G401.6 (cell line): Measurements from ENCODE around the gene SLC7A5.

Experiments used
- FAIRE-seq: peaks from 2 replicates; lab custom pipeline; 2012; peaks lifted over from hg19 to GRCh38; lab: Jason Lieb, UNC

SLC7A5 gene

DNA sequence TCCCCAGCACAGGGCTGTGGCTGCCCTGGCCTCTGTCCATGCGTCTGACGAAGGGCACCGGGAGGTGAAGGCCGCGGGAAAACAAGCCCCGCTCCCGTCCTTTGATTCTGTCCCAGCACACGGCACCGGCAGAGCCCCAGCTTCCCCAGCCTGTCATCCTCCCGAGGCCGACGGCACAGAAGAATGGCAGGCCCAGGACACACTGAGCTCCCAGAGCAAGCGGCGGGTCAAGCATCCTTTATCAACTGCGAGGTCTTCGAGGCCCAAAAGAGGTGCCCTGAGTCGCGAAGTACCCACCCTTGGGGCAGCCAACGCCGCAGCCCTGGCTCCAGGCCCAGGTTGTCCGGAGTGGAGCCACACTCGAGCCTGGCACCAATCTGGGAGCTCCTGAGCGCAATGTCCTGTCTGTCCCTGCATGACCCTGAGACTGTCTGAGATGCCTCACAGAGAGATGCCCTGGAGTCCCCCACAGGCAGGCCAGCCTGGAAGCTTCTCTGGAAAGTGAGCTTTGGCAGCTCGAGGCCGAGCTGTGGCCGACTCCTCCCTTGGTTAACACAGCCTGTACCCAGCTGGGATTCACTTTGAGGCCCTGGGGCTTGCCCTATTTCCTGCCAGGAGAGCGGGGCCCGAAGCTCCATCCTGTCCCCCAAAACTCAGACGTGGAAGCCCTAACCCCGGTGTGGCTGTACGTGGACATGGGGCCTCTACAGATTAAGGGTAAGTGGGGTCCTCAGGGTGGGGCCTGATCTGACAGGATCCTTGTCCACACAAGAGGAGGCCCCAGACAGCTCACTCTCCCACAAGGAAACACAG lies 23.3 kb downstream of the SLC7A5 start:
- no peak for FAIRE-seq

DNA sequence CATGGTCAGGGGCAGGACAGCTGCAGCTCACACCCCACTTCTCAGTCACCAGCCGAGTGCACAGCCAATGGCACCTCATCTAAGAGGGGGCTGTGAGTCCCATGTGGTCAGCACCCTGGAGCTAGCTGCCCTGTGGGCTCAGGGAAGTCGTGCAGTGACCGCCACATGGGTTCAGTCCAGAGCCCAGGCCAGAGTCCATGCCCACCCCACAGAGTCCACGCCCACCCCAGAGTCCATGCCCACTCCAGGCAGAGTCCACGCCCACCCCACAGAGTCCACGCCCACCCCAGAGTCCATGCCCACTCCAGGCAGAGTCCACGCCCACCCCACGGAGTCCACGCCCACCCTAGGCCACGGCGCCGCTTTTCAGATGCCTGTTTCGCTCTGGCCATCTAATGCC lies 24.1 kb downstream of the SLC7A5 start:
- no peak for FAIRE-seq

- no peak for FAIRE-seq
These were observed 24.5 kb downstream of the SLC7A5 start for GRCh38 chr16:87844809-87845208.

DNA sequence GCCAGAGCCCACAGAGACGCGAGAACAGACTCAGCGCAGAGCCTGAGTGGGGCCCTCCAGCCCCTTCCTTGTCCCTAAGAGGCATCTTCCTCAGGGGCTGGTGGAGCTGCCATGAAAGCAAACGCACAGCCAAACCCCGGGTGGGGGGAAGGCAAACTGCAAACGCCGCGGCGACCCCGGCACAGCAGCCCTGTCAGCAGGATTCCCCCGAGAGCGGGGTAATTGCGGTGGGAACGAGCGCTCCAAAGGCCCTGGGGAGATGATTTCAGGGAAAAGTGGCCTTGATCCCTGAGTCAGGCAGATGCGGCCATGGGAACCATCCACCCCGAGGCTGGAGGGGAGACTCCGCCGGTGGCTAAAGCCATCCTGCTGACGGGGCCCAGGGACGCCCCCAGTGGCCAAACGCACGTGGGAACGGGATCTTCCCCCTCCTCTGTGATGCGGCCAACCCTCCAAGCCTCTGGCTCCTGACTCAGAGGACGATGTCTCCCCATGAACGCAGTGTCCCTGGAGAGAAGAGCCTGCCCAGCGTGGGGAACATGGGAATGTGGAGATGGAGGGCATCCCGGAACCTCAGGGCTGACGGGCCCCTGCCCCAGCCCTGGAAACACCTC lies 25.1 kb downstream of the SLC7A5 start:
- no peak for FAIRE-seq

DNA sequence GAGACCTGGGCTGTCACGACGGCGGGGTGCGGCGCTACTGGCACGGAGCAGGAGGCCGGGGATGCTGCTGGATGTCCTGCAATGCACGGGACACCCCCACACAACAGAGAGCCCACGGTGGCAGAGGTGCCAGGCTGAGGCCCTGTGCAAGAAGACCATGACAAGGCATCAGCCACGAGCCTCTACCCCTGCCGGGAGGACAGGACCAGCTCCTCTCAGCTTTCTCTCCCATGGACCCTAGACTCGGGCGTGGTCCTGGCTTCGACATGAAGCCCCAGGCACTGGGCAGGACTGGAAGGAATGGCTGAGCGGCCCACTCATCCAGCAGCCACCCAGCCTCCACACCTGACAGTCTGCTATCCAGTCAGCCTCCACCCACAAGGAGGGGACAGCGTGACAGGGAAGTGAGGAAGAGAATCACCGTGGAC lies 25.6 kb downstream of the SLC7A5 start:
- FAIRE-seq = no peak

DNA sequence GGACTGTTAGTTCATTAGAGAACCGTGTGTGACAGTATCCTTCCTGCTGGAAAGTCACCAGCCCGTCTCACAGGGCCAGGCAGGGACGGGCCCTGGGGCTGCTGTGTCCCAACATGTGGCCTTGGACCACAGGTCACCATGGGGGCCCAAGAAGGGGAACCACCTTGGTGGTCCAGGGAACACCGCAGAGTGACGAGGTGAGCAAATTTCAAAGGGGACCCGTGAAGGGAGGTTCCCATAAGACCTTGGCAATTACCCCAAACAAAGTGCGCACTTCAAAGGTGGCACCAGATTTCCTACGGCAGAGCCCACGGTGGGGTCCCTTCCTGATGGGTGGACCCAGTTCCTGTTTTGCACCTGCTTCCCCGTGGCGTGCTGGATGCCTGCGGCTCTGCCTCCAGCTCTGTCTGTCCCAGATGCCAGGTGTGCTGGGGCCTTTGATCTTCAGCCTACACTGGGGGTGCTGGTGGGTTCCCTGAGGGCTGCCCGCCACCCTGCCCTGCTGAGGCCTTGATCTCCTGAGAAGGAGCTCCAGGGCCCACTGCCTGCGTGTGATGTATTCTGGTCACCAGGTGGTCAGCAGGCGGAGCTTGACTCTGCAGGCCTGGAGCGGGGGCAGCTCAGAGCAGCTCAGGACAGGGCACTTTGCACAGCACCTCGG lies 27.0 kb downstream of the SLC7A5 start:
- no peak for FAIRE-seq

GRCh38 chr16:87841340-87842208 lies 27.7 kb downstream of the SLC7A5 start:
- no peak for FAIRE-seq

GRCh38 chr16:87840271-87840978 lies 28.9 kb downstream of the SLC7A5 start:
- no peak for FAIRE-seq

DNA sequence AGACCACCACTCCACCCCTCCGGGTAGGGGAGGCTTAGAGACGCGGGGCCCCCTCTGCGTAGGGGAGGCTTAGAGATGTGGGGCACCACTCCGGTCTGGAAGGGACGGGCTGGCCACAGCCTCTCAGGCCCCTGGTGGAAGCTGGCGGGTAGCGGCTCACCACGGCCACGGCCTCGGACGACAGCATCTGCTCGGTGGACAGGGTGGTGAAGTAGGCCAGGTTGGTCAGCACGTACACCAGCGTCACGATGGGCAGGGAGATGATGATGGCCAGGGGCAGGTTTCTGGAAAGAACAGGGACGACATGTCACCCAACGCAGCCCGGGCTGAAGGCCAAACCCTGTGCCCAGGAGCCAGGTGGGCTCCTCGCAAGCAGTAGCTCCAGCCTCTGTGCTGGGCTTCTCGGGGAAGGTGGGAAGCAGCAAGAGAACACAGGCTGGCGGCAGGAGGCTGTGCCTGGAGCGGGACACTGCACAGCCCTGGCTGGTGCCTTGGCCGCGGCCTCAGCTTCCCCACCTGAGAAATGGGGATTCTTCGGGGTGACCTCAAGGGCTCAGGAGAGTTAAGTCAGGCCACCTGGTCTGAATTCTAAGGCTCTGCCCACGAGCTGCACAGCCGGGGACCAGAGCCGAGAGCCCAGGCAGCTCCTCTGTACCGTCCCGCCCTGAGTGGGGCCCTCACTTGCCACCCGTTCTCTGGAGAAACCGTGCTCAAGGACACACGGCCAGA lies 29.6 kb downstream of the SLC7A5 start:
- no peak for FAIRE-seq

DNA sequence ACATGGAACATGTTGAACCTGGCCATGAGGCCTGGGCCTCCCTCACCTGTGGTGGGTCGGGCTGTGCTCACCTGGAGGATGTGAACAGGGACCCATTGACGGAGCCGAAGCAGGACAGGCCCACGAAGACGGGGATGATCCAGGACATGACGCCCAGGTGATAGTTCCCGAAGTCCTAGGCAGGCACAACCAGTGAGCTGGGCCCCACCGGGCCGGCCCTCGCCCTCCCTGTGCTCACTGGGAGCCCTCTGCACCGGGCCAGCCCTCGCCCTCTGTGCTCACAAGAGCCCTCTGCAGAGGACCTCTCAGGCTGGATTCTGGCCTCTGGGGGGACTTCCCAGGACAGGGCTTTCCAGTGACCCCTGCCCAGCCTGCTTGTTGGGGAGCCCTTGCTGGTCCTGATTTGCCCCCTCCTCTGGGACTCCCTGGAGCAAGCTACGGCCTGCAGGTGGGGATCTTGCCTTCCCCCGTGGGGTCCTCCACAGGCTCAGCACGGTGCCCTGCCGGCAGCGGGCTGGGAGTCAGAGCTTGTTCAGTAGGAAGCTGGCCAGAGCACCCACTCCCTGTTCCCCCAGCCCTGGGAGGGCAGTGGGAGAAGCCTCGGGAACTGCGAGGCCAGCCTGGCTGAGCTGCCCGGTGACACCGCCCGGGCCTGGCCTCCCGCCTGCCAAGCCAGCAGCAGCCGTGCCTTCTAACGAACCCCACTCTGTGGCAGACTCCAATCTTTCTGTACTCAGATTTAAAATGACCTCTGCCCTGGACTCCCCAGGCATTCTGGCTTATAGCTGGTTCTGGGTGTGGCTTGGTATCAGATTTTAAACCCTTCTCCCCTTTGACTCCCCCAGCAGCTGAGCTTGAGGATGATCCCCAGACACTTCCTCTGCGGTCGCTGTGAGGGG lies 30.4 kb downstream of the SLC7A5 start:
- no peak for FAIRE-seq

GRCh38 chr16:87837627-87838289 lies 31.5 kb downstream of the SLC7A5 start:
- no peak for FAIRE-seq

DNA sequence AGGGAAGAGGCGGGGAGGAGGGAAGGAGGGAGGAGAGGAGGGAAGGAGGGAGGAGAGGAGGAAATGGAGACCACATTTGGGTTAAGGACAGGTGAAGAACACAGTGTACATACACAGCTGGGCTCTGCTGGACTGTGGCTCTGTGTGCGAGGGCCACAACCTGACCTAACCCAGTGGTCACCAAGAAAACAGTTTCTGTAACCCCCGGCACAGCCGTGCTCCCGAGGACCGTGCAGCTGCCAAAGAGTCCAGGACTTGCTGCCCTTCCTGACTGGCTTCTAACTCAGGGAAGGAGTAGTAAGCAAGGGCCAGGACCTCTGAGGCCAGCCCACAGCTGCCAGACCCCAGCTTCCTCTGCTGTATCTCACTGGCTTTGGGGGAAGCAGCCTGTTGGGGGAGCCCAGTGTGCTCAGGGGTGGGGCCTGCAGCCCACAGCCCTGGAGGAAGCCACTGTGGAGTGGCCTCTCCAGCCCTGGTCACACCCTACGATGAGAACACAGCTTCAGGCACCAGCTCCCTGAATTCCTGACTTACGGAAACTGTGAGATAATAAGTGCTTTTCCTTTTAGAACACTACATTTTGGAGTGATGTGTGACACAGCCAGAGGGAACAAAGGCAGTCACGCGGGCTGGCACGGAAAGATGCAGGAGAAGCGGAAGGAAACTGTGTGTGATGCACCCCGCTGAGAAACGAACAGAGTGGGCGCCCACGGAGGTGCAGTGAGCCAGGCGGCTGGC lies 32.3 kb downstream of the SLC7A5 start:
- FAIRE-seq = no peak

DNA sequence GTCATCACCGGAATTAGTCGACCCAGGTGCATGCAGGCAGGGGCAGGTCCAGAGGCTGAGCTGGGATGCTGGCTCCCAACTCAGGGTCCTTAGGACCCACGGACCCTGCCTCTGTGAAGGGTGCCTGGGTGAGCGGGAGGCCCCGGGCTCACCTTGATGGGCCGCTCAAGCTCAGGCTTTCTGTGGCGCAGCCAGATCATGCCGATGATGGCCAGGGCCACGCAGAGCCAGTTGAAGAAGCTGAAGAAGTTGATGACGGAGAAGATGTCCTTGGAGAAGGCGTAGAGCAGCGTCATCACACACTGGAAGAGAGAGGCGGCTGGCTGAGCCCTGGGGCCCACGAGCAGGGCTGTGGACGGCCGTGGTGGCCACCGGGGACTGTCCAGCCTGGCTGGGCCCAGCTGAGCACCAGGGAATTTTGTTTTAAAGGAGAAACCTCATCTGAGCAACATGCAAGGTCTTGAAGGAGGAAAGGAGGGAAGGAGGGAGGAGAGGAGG lies 32.9 kb downstream of the SLC7A5 start:
- FAIRE-seq = no peak

DNA sequence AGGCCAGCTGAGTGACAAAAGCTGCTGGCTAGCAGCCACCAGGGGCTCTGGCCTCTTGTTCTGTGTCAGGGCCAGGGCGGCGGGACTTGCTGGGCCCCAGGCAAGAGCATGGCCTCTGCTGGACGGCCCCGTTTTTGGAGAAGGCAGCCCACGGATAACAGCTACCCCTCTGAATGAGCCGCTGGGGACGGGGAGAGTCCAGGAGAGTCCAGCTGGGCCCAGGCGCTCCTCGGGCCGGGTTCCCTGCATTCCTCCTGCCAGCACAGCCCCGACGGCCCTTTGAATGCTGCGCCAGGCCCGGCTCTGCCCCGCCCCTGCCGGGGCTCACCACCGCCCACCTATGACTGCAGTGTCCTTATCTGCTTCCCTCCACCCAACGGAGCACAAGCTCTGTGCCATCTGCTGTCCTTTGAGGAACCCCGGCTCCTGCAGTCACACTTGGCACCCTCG lies 33.4 kb downstream of the SLC7A5 start:
- no peak for FAIRE-seq

- FAIRE-seq = no peak
These were observed 34.4 kb downstream of the SLC7A5 start for GRCh38 chr16:87834668-87835473.

DNA sequence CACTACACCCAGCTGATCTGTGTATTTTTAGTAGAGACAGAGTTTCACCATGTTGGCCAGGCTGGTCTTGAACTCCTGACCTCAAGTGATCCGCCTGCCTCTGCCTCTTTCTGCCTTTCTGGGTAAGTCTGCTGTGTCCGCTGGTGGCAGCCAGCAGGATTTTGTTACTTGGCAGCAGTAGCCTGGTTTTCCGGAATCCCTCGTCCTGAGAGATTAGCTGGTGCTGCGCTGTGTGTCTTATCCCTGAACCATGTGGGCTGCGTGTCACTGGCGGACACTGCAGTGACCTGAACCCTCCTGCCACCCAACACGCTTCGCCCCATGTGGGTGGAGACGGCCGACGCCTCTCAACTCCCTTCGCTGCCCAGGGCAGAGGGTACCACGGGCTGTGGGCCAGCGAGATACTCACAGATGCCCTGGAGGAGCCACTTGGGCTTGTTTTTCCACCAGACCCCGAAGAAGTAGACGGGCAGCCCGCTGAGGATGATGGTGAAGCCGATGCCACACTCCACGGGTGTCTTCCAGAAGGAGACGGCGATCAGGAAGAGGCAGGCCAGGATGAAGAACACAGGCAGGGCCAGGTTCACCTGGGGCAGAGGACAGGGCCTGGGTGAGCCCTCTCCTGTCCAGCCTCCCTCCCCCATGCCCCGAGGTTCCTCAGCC lies 35.2 kb downstream of the SLC7A5 start:
- FAIRE-seq = no peak

GRCh38 chr16:87833548-87833947 lies 35.8 kb downstream of the SLC7A5 start:
- FAIRE-seq = no peak
